Smooth muscle cell (in vitro differentiated cells): ENCODE results near the gene CACNA1G. TPM values are rescaled to one million over a fixed set of nuclear protein-coding genes. Genes with fewer than 3 reads are reported as not detected.

Experiments used
- DNase-seq: peaks from one replicate; lab custom pipeline; 2025; ENCODE audit not compliant: unreplicated experiment; lab: John Stamatoyannopoulos, UW
- H2AFZ ChIP-seq: fragments of 200-600 bp; sonication (generic); 2 replicates; pipeline ENCODE4 v1.6.0; 2016; ENCODE audit warnings: antibody characterized with exemption, low read depth, mild to moderate bottlenecking
- H3F3A ChIP-seq: fragments of 200-600 bp; sonication (generic); 2 replicates; pipeline ENCODE4 v1.6.0; 2017; ENCODE audit warnings: antibody characterized with exemption, low read depth
- H3K27ac ChIP-seq: fragments of 200-600 bp; sonication (generic); 2 replicates; pipeline ENCODE4 v1.5.1; 2016; ENCODE audit warnings: low read depth, mild to moderate bottlenecking
- H3K27me3 ChIP-seq: fragments of 200-600 bp; sonication (generic); 2 replicates; pipeline ENCODE4 v1.6.1; 2016; ENCODE audit warnings: low read depth, mild to moderate bottlenecking
- H3K36me3 ChIP-seq: fragments of 200-600 bp; sonication (generic); 2 replicates; pipeline ENCODE4 v1.5.1; 2016; ENCODE audit warnings: low read depth
- H3K4me1 ChIP-seq: fragments of 200-600 bp; sonication (generic); 2 replicates; pipeline ENCODE4 v1.5.1; 2016; ENCODE audit warnings: low read depth
- H3K4me2 ChIP-seq: fragments of 200-600 bp; sonication (generic); 2 replicates; pipeline ENCODE4 v1.6.0; 2016; ENCODE audit warnings: mild to moderate bottlenecking
- H3K4me3 ChIP-seq: fragments of 200-600 bp; sonication (generic); 2 replicates; pipeline ENCODE4 v1.5.1; 2016; ENCODE audit warnings: mild to moderate bottlenecking
- H3K79me2 ChIP-seq: fragments of 200-600 bp; sonication (generic); 2 replicates; pipeline ENCODE4 v1.6.0; 2016; ENCODE audit warnings: low read depth, mild to moderate bottlenecking
- H3K9ac ChIP-seq: fragments of 200-600 bp; sonication (generic); 2 replicates; pipeline ENCODE4 v1.6.0; 2016; ENCODE audit warnings: low read depth
- H3K9me3 ChIP-seq: fragments of 200-600 bp; sonication (generic); replicated peaks from 2 replicates; pipeline ENCODE4 v1.5.1; 2016; ENCODE audit warnings: low read depth
- H4K20me1 ChIP-seq: fragments of 200-600 bp; sonication (generic); 2 replicates; pipeline ENCODE4 v1.6.0; 2016; ENCODE audit warnings: low read depth
- CTCF ChIP-seq: fragments of 200-600 bp; sonication (generic); IDR thresholded peaks from 2 replicates; pipeline ENCODE4 v1.5.1; 2017; ENCODE audit warnings: borderline replicate concordance, mild to moderate bottlenecking, antibody characterized with exemption; ENCODE audit not compliant: insufficient read depth, poor library complexity, severe bottlenecking
- WGBS: methylation state at CpG from one replicate; pipeline ENCODE4 v1.1.7; 2016; ENCODE audit warnings: low lambda C conversion rate; 5-methylcytosine and 5-hydroxymethylcytosine counted together
- polyA plus RNA-seq: library from polyadenylated mRNA; unstranded; fragments of >200 nt; fragmentation: Nextera tagmentation; extraction: Ambion mirVana; gene quantifications from 2 replicates; pipeline ENCODE4 v1.2.1, GENCODE V29; 2016
- total RNA-seq: library from RNA; depleted of rRNA; stranded (reverse); fragments of >200 nt; gene quantifications from 2 replicates; pipeline ENCODE4 v1.2.3, GENCODE V29; 2014

Gene CACNA1G
- total and polyA plus RNA-seq, 2 experiments from 2014 or later = 1.6 to 1.7 TPM

- H3K36me3 ChIP-seq = no peaks in the 10 kb centered on the region
- H3K4me2 ChIP-seq = no peak overlapping the region
- no peaks in the 10 kb centered on the region for H4K20me1 ChIP-seq
- H3K9ac ChIP-seq = no peak overlapping the region
- WGBS = 77% methylated on average over 9 of the region's 11 CpGs
- TF ChIP-seq CTCF = no peak
- no peak overlapping the region for H2AFZ ChIP-seq
- peaks cover 17% of the 10 kb centered on the region for H3K4me1 ChIP-seq
- H3K27ac ChIP-seq = no peak overlapping the region
- H3F3A ChIP-seq = no peaks in the 10 kb centered on the region
- no peaks in the 10 kb centered on the region for H3K9me3 ChIP-seq
- DNase-seq = no peak
- no peak overlapping the region for H3K4me3 ChIP-seq
- H3K27me3 ChIP-seq = peaks cover 42% of the 10 kb centered on the region
- H3K79me2 ChIP-seq = no peaks in the 10 kb centered on the region
Observed at GRCh38 chr17:50631195-50631907, 70.8 kb downstream of the CACNA1G start.

- Histone ChIP-seq H3K9me3 (no peaks in the 10 kb centered on the region), H3K9ac (no peak overlapping the region), H3K4me1 (peaks cover 17% of the 10 kb centered on the region), H3K4me2 (no peak overlapping the region), H3F3A (peaks cover 3% of the 10 kb centered on the region), H3K27ac (no peak overlapping the region), H3K27me3 (peaks cover 48% of the 10 kb centered on the region), H4K20me1 (no peaks in the 10 kb centered on the region), H2AFZ (no peak overlapping the region), H3K79me2 (no peaks in the 10 kb centered on the region), H3K36me3 (no peaks in the 10 kb centered on the region), H3K4me3 (no peak overlapping the region)
- no peak for DNase-seq
- no peak for TF ChIP-seq CTCF
- 82% methylated on average over 9 of the region's 9 CpGs for WGBS
Observed at GRCh38 chr17:50631908-50632571, 71.5 kb downstream of the CACNA1G start.

GRCh38 chr17:50632637-50633036, 72.1 kb downstream of the CACNA1G start:
- Histone ChIP-seq H3K4me2 (no peak overlapping the region), H3F3A (peaks cover 5% of the 10 kb centered on the region), H4K20me1 (no peaks in the 10 kb centered on the region), H3K27me3 (peaks cover 48% of the 10 kb centered on the region), H3K4me1 (peaks cover 15% of the 10 kb centered on the region), H3K36me3 (no peaks in the 10 kb centered on the region), H3K79me2 (no peaks in the 10 kb centered on the region), H3K9me3 (no peaks in the 10 kb centered on the region), H3K27ac (no peak overlapping the region), H2AFZ (no peak overlapping the region), H3K4me3 (no peak overlapping the region), H3K9ac (no peak overlapping the region)
- no peak for TF ChIP-seq CTCF
- WGBS = 94% methylated on average over 5 of the region's 5 CpGs
- no peak for DNase-seq
